ENCODE data around the gene ANKRD34B. TPM values are rescaled to one million over a fixed set of nuclear protein-coding genes. Genes with fewer than 3 reads are reported as not detected.

Gene ANKRD34B
- polyA plus RNA-seq, 1 donor (not counting 4 experiments of a cell fraction or from before 2014, with no cell fraction given): not detected

GRCh38 chr5:80555099-80555498 lies 15.0 kb downstream of the ANKRD34B start:
- peaks cover 6% of the 10 kb centered on the region for H3K27me3 ChIP-seq (ENCODE audit: control insufficient read depth, extremely low read depth, insufficient read depth, low read length)
- H3K9ac ChIP-seq (ENCODE audit: control insufficient read depth, extremely low read depth, insufficient read depth, low read length): no peak overlapping the region
- H3K79me2 ChIP-seq (ENCODE audit: control insufficient read depth, insufficient read depth, low read length): no peaks in the 10 kb centered on the region
- H3K9me3 ChIP-seq (ENCODE audit: control insufficient read depth, low read depth, low read length): no peaks in the 10 kb centered on the region
- H3K4me2 ChIP-seq (ENCODE audit: control insufficient read depth, extremely low read depth, insufficient read depth, low read depth, low read length): no peak overlapping the region
- no peak overlapping the region for H3K27ac ChIP-seq (ENCODE audit: control insufficient read depth, insufficient read depth, low read length)
- TF ChIP-seq CTCF (optimal IDR thresholded peaks at IDR 0.05 in 1 of 3, IDR thresholded peaks at IDR 0.05 in 1 of 3, conservative IDR thresholded peaks at IDR 0.05 in 1 of 3; ENCODE audit: extremely low read depth in 1 of 3, insufficient read depth in 2 of 3, low read length in 3 of 3) (no peak), EZH2 (IDR thresholded peaks at IDR 0.05; ENCODE audit: low read length) (no peak)
- FAIRE-seq (no peak), DNase-seq (ENCODE audit: low read depth, low spot score) (no peak)
- H3K36me3 ChIP-seq (ENCODE audit: control insufficient read depth in 2 of 2, extremely low read depth in 1 of 2, insufficient read depth in 2 of 2, low read length in 2 of 2): no peaks in the 10 kb centered on the region
- H4K20me1 ChIP-seq (ENCODE audit: control insufficient read depth, extremely low read depth, insufficient read depth, low read length): no peaks in the 10 kb centered on the region
- no peak overlapping the region for H2AFZ ChIP-seq (ENCODE audit: control insufficient read depth, low read length)
- dilution Hi-C loops (cut with MboI; ENCODE audit: extremely low pct_ligation_motif_present, low sequenced_read_pairs): no loop called here
- no peaks in the 10 kb centered on the region for H3K4me1 ChIP-seq (ENCODE audit: control insufficient read depth, extremely low read depth, insufficient read depth, low read length)
- no peaks in the 10 kb centered on the region for H3K9me1 ChIP-seq (ENCODE audit: control insufficient read depth, extremely low read depth, insufficient read depth, low read length)
- H3K4me3 ChIP-seq (ENCODE audit: control insufficient read depth in 2 of 3, extremely low read depth in 1 of 3, insufficient read depth in 2 of 3, low read depth in 1 of 3, low read length in 3 of 3): no peak overlapping the region

GRCh38 chr5:80554646-80555045 lies 15.4 kb downstream of the ANKRD34B start:
- Histone ChIP-seq H3K9ac (ENCODE audit: control insufficient read depth, extremely low read depth, insufficient read depth, low read length) (no peak overlapping the region), H3K36me3 (ENCODE audit: control insufficient read depth in 2 of 2, extremely low read depth in 1 of 2, insufficient read depth in 2 of 2, low read length in 2 of 2) (no peaks in the 10 kb centered on the region), H4K20me1 (ENCODE audit: control insufficient read depth, extremely low read depth, insufficient read depth, low read length) (no peaks in the 10 kb centered on the region), H3K27ac (ENCODE audit: control insufficient read depth, insufficient read depth, low read length) (no peak overlapping the region), H3K4me1 (ENCODE audit: control insufficient read depth, extremely low read depth, insufficient read depth, low read length) (no peaks in the 10 kb centered on the region), H3K79me2 (ENCODE audit: control insufficient read depth, insufficient read depth, low read length) (no peaks in the 10 kb centered on the region), H3K4me2 (ENCODE audit: control insufficient read depth, extremely low read depth, insufficient read depth, low read depth, low read length) (no peak overlapping the region), H2AFZ (ENCODE audit: control insufficient read depth, low read length) (no peak overlapping the region), H3K27me3 (ENCODE audit: control insufficient read depth, extremely low read depth, insufficient read depth, low read length) (peaks cover 6% of the 10 kb centered on the region), H3K9me1 (ENCODE audit: control insufficient read depth, extremely low read depth, insufficient read depth, low read length) (no peaks in the 10 kb centered on the region), H3K4me3 (ENCODE audit: control insufficient read depth in 2 of 3, extremely low read depth in 1 of 3, insufficient read depth in 2 of 3, low read depth in 1 of 3, low read length in 3 of 3) (no peak overlapping the region), H3K9me3 (ENCODE audit: control insufficient read depth, low read depth, low read length) (no peaks in the 10 kb centered on the region)
- DNase-seq (ENCODE audit: low read depth, low spot score) (no peak), FAIRE-seq (no peak)
- TF ChIP-seq EZH2 (IDR thresholded peaks at IDR 0.05; ENCODE audit: low read length) (no peak), CTCF (optimal IDR thresholded peaks at IDR 0.05 in 1 of 3, IDR thresholded peaks at IDR 0.05 in 1 of 3, conservative IDR thresholded peaks at IDR 0.05 in 1 of 3; ENCODE audit: extremely low read depth in 1 of 3, insufficient read depth in 2 of 3, low read length in 3 of 3) (no peak)
- dilution Hi-C loops (cut with MboI; ENCODE audit: extremely low pct_ligation_motif_present, low sequenced_read_pairs): no loop called here
